Embryonic facial prominence (tissue), 1 donor: ENCODE results near the gene CALR.
A peak's percentile ranks its signal among the peaks of the same experiment; 100 is the strongest.

ENCODE experiments used
- DNase-seq: peaks from one replicate; pipeline ENCODE4 v3.0.0-alpha.2; 2016; ENCODE audit errors: extremely low spot score

The CALR gene

DNA sequence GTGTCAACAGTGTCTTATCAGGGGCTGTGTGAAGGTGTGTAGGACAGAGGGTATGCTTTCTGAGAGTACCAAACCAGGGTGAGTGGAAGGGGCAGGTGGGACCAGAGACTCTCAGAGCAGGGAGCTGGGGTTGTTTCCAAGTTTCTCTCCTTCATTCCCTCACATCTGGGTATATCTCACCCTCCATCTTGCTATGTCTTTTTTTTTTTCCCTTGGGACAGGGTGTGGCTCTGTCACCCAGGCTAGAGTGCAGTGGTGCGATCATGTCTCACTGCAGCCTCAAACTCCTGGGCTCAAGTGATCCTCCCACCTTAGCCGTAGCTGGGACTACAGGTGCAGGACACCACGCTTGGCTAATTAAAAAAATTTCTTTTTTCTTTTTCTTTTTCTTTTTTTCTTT is 41.6 kb downstream of the CALR start:
- no peak for DNase-seq

DNA sequence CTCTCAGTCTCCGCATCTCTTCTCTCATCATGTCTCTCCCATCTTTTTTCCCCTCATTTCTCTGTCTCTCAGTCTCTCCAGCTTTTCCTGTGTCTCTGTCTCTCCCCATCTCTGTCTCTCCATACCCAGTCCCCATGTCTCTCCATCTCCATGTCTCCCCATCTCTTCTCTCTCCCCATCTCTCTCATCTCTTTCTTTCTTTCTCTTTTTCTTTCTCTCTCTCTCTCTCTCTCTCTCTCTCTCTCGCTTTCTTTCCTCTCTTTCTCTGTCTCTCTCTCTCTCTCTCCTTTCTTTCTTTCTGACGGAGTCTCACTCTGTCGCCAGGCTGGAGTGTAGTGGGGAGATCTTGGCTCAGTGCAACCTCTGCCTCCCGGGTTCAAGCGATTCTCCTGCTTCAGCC is 44.2 kb downstream of the CALR start:
- no peak for DNase-seq

DNA sequence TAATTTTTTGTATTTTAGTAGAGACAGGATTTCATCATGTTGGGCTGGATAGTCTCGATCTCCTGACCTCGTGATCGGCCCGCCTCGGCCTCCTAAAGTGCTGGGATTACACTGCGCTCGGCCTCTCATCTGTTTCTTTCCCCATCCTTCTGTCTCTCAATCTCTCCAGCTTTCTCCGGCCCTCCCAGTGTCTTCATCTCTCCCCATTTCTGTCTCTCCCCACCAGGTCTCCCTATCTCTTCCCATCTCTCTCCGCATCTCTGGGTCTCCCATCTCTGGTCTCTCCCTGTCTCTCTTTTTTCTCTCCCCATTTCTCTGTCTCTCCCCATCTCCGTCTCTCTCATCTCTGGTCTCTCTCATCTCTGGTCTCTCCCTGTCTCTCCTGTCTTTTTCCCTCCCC is 44.7 kb downstream of the CALR start:
- no peak for DNase-seq

- peak; percentile 62 for DNase-seq
Measured at GRCh38 chr19:12983542-12984142, 45.2 kb downstream of the CALR start.

DNA sequence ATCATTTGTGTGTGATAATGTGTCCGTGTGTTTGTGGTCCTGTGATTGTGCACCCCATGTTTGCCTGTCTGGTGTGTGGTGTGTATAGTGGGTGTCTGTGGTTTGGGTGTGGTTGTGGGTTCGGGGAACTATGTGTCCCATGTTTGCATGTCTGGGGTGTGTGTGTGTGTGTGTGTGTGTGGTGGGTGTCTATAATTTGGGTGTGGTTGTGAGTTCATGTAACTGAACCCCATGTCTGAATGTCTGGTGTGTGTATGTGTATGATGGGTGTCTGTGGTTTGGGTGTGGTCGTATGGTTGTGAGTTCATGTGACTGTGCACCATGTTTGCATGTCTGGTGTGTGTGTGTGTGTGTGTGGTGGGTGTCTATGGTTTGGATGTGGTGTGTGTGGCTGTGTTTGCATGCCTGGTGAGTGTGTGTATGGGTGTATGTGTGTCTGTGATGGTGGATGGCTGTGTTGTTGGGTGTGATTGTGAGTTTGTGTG is 45.8 kb downstream of the CALR start:
- no peak for DNase-seq

DNA sequence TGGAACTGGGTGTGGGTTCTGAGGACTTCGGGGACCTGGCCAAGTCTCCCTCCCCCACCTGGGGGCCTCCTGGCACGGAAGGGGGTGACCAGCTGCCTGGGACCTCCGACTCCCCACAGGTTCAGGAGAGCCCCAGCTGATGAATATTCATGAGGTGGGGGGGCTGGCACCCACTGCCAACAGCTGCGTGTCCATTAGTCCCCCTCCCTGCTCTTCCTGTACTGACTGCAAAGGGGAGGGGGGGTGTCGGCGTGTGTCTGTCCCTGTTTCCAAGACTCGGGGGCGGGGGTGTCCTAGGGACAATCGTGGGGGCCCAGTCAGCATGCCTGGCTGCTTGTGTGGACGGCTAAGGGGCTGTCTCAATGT is 46.3 kb downstream of the CALR start:
- DNase-seq = no peak

GRCh38 chr19:12985049-12985776 is 46.8 kb downstream of the CALR start:
- no peak for DNase-seq

DNA sequence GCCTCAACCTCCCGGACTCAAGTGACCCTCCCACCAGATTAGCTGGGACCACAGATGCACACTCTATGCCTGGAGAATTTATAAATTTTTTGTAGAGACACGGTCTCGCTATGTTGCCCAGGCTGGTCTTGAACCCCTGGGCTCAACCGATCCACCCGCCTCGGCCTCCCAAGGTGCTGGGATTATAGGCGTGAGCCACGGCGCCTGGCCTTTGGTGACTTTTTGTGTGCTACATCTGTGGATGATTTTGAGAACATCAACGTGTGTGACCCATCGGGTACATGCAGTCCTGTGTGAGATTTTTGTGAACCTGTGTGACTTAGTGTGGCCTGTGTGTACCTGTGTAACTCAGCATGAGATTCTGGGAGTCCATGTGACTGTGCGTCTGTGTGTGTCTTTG is 48.3 kb downstream of the CALR start:
- DNase-seq = no peak

GRCh38 chr19:12987190-12987589 is 48.8 kb downstream of the CALR start:
- DNase-seq = no peak

DNA sequence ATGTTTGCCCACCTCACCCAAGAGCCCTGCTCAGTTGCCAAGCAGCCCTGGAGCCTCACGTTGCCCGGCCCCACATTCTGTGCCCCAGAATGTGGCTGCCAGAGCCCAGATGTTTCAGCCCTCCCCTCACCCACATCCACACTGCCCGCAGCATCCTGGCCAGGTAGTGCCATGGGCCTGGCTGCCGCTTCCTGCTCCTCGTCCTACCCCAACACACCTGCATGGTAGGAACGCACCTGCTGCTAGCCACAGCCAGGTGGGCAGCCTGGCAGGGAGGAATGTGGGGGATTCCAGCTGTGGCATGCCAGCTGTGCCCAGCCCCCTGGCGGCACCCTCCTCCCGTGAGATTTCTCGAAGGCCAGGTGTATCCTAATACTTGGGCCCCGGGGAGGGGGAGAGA is 49.4 kb downstream of the CALR start:
- DNase-seq = no peak

GRCh38 chr19:12990431-12990830 is 52.0 kb downstream of the CALR start:
- no peak for DNase-seq

GRCh38 chr19:12990853-12991252 is 52.4 kb downstream of the CALR start:
- no peak for DNase-seq

DNA sequence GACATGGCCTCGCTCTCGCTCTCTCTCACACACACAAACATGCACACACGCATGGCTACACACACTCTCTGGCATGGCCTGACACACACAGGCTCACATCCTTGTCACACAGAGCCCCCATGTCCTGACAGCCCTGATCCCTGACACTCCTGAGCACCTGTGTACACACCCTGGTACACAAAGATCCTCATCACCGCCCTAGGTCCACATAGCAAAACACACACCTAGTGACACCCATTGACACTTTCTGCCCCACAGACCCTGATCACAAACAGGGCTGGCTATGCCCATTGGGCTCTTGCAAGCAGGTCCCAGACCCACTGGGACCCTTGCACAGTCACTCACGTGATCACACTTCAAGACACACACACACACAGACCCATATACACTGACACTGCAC is 52.9 kb downstream of the CALR start:
- no peak for DNase-seq

DNA sequence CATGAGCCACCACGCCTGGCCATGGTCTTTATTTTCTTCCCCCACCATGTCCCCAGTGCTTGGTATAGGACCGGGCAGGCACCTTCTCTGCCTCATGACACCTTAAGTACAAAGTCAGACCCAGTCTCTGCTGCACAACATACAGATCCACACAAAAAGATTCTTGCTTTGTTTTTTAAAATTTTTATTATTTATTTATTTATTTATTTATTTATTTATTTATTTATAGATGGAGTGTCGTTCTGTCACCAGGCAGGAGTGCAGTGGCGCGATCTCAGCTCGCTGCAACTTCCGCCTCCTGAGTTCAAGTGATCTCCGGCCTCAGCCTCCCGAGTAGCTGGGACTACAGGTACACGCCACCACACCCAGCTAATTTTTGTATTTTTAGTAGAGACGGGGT is 54.3 kb downstream of the CALR start:
- DNase-seq = no peak

- DNase-seq = no peak
Measured at GRCh38 chr19:12993562-12993961, 55.2 kb downstream of the CALR start.
